GM12874 (cell line): ENCODE measurements around the gene NXN.

Experiments used
- CTCF ChIP-seq: IDR thresholded peaks from 2 replicates; pipeline ENCODE4 v1.5.1; 2011; ENCODE audit warnings: low read depth, mild to moderate bottlenecking, control low read depth, low read length, moderate library complexity; ENCODE audit not compliant: insufficient read depth

NXN gene

GRCh38 chr17:841313-841712, 138.3 kb downstream of the NXN start:
- TF ChIP-seq CTCF: no peak

GRCh38 chr17:838486-838885, 141.1 kb downstream of the NXN start:
- TF ChIP-seq CTCF: no peak

- no peak for TF ChIP-seq CTCF
These were observed 143.4 kb downstream of the NXN start for GRCh38 chr17:836151-836550.

- TF ChIP-seq CTCF: no peak
These were observed 144.3 kb downstream of the NXN start for GRCh38 chr17:835263-835662.

GRCh38 chr17:834136-834535, 145.4 kb downstream of the NXN start:
- no peak for TF ChIP-seq CTCF

- no peak for TF ChIP-seq CTCF
These were observed 148.6 kb downstream of the NXN start for GRCh38 chr17:830950-831349.

- no peak for TF ChIP-seq CTCF
These were observed 149.2 kb downstream of the NXN start for GRCh38 chr17:830381-830780.

- TF ChIP-seq CTCF: no peak
These were observed 150.8 kb downstream of the NXN start for GRCh38 chr17:828761-829160.
